HG03095 (cell line): ENCODE measurements around the gene RETREG3.

Experiments used
- ATAC-seq: cut with Tn5 transposase; IDR thresholded peaks from one replicate; pipeline ENCODE4 v1.9.1; 2021; ENCODE audit warnings: moderate library complexity; ENCODE audit not compliant: unreplicated experiment

RETREG3 gene

GRCh38 chr17:42613699-42614295 is 4.6 kb upstream of the RETREG3 start:
- no peak for ATAC-seq

- no peak for ATAC-seq
Observed at GRCh38 chr17:42612013-42612412, 2.8 kb upstream of the RETREG3 start.

GRCh38 chr17:42609814-42610801 is 934 bp upstream of the RETREG3 start:
- peak; percentile 9 for ATAC-seq

- peak; percentile 27 for ATAC-seq
Observed at GRCh38 chr17:42608305-42609181, 631 bp downstream of the RETREG3 start.

DNA sequence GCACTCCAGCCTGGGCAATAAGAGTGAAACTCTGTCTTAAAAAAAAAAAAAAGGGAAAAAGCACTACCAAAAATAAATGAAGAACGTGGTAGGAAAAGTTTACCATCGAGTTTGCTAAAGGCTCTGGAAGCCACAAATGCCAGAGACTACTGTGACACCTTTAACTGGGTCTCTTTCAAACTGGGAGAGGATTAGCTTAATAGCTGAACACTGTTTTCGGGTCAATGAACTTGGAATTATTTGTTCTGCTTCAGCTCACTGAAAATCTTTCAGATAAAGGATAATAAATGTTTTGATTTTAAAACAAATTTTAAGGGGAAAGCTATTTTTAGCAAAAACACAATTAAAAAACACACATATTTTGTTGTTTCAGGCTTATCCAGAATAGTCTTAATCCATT is 1.4 kb downstream of the RETREG3 start:
- no peak for ATAC-seq

- no peak for ATAC-seq
Observed at GRCh38 chr17:42603318-42603717, 5.9 kb downstream of the RETREG3 start.

DNA sequence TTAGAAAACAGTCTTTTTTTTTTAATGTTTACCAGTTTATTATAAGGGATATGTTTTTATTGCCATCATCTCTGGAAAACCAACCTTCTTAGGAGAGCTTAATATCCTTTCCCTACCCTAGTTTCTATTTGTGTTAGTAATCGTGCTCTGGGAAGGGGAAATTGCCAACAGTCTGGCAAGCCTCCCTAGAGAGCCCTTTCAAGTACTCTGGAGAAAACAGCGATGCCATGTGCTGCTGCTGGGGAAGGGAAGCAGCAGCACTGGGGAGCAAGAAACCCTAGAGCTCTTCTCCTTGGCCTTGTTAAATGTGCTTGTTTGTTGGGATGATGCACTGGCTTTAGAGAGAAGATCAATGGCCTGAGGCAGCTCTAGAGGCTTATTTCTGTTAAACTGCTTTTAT is 10.3 kb downstream of the RETREG3 start:
- ATAC-seq: no peak

DNA sequence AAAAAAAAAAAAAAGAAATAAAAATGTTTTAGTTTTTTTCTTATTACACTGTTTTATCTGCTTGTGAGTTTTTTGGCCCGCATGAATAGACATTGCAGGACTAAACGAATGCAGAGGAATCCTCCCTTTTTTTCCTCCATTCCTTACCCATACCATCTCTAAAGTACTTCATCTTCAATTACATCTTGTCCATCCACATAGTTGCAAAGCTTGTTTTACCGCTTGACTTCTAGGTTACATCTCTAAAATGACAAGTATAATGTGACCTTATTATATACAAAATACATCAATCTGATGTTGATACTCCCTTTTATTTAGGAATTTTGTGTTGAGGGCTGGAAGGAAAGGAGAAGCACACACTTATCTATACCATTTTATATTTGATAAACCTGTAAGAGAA is 12.8 kb downstream of the RETREG3 start:
- no peak for ATAC-seq

- no peak for ATAC-seq
Observed at GRCh38 chr17:42591411-42591810, 17.8 kb downstream of the RETREG3 start.

- ATAC-seq: no peak
Observed at GRCh38 chr17:42590886-42591285, 18.3 kb downstream of the RETREG3 start.

DNA sequence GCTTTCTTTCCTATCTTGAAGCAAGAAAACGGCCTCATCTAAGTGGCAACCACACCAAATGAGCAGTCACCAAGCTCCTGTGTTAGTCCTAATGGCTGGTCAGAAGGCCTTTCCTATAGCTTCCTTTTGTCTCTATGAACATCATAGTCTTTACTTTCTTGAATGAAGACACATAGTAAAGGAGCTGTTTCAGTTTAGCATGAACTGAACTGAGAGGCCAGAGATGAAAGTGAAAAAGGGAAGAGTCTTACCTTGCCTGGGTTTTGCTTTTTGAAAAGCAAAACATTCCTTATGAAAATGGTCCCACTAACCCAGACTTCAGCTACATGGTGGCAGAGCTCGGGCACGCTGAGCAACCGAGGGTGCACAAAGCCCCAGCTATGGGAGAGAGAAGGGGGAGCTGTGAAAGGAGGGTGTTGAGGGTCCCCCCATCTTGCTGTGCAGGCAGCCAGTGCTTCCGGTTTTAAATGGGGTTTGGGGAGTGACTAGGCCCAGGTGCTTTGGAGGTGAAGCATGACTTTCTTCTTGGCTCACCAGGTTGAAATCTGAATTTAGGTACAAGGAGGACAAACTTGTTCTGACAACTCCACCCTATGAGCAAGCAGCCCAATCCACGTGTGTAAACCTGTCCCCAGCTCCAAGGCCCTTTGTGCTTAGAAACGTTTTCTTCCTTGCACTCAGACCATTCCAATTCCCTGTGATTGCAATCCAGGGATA is 22.5 kb downstream of the RETREG3 start:
- ATAC-seq: peak; percentile 70

GRCh38 chr17:42585353-42585752 is 23.8 kb downstream of the RETREG3 start:
- ATAC-seq: no peak

GRCh38 chr17:42584880-42585279 is 24.3 kb downstream of the RETREG3 start:
- ATAC-seq: no peak

DNA sequence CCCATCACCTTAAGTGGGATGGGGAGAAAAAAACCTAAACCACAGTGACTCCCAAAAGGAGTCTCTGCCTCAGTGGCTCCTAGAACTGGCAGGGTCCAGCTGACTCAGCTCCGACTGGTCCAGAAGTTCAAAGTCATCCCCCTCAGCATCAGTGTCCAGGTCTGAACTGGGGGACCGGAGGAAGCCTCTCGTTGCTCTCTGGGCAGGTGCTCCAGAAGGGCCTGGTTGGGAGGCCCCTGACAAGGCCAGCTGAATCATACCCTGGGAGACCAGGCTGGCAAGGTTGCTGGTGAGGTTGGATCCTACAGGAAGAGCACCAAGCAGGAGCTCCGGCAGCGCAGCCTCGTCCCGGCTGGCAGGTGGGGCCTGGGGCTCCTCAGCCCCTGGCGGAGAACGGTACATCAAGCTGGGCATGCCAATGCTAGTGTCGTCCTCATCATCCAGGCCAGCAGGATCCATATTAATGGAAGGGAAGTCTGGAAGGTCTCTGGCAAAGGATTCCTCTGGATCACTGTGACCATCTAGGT is 27.4 kb downstream of the RETREG3 start:
- ATAC-seq: no peak

DNA sequence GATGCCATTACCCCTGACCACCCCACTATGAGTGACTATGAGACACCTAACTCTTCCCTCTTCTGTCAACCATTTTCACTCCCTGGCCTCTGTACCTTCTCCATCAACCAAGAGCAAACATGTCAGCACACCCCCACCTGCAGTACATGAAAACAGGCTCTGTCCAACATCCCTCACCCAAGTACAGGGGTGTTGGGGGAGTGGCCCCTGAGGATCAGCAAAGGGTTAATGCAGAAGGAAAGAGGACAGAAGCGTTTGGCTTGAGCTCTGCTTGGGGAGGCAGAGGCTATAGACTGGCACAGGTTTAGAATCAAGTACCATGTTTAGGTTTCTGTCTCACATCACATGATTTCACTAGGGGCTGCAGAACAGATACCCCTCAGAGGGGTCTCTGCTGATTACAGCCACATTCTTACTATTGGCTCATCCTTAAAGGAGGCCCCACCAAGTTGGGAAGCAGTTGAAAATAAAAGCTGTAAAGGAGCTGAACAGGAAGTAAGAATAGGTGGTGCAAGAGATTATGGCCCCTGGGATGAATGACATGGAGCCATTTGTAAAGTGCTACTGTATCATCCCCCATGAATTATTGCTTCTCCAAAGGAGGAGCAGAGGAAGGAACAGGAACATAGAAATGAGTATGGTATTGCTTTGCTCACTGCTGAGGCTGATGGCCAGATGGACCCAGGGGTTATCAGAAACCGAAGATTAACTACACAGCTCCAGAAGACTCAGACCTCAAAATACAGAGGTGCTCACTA is 29.2 kb downstream of the RETREG3 start:
- no peak for ATAC-seq

- ATAC-seq: peak; percentile 47
Observed at GRCh38 chr17:42578282-42578869, 30.8 kb downstream of the RETREG3 start.

- ATAC-seq: peak; percentile 56
Observed at GRCh38 chr17:42577532-42578281, 31.5 kb downstream of the RETREG3 start, which contains the start of gene PSMC3IP. Gene PSMC3IP (minus strand): TSS chr17:42577729. CDS start chr17:42577686, 43 bp downstream.

- ATAC-seq: no peak
Observed at GRCh38 chr17:42577140-42577531, 32.0 kb downstream of the RETREG3 start.
